LNCaP clone FGC (cell line): ENCODE measurements around the gene SNX27.
"Not testable (repeated sequence)": the region's sequence is repeated elsewhere in the genome, so short reads cannot be mapped to it uniquely, and the experiment has no call there.

Experiments used
- DNase-seq: peaks from one replicate; pipeline ENCODE4 v3.0.0-alpha.2; 2011; ENCODE audit warnings: low read depth
- H3K4me3 ChIP-seq: 2 replicates; pipeline ENCODE4 v1.5.1; 2011; ENCODE audit warnings: mild to moderate bottlenecking, low read depth, low read length, control low read depth
- TF ChIP-seq, protein P1 (sequence below): IDR thresholded peaks from 2 replicates; pipeline ENCODE4 v1.5.1; 2012; ENCODE audit warnings: mild to moderate bottlenecking; ENCODE audit not compliant: control insufficient read depth, insufficient read depth; ENCODE audit errors: extremely low read depth

SNX27 gene

DNA sequence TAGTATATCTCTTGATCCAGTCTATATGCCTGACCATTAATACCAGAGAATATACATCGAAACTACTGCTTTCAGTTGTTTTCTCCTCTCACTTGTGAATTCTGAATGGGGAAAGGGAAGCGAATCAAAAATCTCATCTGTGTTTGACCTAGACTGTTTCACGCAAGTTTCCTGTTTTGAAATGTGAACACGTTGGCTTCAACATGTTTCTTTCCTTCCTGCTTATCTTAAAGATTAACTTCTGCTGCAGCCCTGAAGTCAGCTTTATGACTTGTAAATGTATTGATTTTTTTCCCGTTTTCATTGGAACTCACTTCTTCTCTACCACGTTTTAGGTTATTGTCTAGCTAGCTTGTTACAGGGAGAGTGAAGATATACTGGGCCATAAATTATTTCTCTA lies 49.9 kb downstream of the SNX27 start:
- TF ChIP-seq, protein P1, sequence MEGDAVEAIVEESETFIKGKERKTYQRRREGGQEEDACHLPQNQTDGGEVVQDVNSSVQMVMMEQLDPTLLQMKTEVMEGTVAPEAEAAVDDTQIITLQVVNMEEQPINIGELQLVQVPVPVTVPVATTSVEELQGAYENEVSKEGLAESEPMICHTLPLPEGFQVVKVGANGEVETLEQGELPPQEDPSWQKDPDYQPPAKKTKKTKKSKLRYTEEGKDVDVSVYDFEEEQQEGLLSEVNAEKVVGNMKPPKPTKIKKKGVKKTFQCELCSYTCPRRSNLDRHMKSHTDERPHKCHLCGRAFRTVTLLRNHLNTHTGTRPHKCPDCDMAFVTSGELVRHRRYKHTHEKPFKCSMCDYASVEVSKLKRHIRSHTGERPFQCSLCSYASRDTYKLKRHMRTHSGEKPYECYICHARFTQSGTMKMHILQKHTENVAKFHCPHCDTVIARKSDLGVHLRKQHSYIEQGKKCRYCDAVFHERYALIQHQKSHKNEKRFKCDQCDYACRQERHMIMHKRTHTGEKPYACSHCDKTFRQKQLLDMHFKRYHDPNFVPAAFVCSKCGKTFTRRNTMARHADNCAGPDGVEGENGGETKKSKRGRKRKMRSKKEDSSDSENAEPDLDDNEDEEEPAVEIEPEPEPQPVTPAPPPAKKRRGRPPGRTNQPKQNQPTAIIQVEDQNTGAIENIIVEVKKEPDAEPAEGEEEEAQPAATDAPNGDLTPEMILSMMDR, result no peak
- no peak for DNase-seq
- no peak overlapping the region for H3K4me3 ChIP-seq

DNA sequence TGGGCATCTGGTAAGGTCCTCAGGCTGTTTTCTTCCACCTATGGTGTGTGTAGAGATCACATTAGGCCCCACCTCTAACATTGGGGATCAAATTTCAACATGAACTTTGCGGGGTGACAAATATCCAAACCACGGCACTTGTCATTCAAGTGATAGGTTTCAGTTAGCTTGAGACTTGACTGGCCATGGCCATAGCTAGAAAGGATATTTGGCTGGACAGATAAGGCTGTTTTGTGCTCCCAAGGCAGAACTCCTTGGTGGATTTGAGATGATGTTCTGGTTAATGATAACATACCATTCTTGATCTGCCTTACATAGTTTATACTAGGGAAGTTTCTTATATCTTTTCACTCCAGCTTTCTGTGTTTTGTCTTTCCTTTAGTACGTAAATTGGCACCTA lies 56.2 kb downstream of the SNX27 start:
- TF ChIP-seq, protein P1, result no peak
- H3K4me3 ChIP-seq, result no peak overlapping the region
- DNase-seq, result no peak

DNA sequence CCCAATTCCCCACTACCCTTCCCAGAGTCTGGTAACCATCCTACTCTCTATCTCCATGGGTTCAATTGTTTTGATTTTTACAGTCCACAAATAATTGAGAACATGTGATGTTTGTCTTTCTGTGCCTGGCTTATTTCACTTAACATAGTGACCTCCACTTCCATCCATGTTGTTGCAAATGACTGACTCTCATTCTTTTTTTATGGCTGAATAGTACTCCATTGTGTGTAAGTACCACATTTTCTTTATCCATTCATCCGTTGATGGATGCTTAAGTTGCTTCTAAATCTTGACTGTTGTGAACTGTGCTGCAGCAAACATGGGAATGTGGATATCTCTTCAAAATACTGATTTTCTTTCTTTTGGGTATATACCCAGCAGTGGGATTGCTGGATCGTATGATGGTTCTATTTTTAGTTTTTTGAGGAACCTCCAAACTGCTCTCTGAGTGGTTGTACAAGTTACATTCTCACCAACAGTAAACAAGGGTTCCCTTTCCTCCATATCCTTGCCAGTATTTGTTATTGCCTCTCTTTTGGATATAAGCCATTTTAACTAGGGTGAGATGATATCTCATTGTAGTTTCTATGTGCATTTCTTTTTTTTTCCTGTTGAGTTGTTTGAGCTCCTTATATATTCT lies 58.3 kb downstream of the SNX27 start:
- not testable (repeated sequence) for H3K4me3 ChIP-seq, DNase-seq

DNA sequence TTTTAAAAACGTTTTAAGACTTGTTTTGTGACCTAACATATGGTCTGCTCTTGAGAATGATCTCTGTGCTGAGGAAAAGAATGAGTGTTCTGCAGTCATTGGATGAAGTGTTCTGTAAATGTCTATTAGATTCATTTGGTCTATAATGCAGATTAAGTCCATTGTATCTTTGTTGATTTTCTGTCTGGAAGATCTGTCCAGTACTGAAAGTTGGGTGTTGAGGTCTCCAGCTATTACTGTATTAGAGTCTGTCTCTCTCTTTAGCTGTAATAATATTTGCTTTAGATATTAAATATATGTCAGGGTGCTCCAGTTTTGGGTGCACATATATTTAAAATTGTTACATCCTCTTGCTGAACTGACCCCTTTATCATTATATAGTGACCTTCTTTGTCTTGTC lies 61.6 kb downstream of the SNX27 start:
- no peak overlapping the region for H3K4me3 ChIP-seq
- TF ChIP-seq, protein P1, result no peak
- DNase-seq, result no peak

DNA sequence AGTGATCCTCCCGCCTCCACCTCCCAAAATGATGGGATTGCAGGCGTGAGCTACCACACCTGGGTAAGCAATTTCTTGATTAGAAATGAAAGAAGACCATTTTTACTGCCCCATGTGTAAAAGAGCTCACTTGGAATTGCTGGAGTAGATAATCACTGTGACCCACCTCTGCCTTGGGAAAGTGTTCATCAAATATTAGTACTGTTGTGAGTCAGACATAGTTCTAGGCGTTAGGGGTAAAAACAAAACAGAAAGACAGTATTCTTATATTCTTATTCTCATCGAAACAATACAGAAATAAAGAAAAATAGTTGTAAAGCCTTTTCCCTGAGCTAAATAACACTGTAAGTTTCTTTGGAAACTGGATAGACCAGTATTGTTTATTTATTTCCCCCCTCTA lies 68.5 kb downstream of the SNX27 start:
- no peak overlapping the region for H3K4me3 ChIP-seq
- TF ChIP-seq, protein P1, result no peak
- DNase-seq, result no peak

DNA sequence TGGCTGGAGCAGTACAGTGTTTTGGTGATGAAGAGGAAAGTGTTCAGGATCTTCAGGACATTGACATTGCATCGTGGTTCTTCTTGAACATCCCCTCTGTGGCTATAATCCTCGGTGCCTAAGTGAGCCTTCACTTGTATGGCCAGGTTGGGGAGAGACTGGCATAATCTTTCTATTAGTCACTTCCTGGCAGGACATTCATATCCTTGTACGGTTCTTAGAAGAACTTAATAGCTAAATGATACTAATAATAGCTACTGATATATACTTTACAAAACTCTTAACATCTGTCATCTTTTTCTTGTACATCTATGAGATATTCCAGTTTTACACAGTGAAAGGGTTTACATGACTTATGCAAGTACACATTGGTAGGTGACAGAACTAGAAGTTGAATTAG lies 69.0 kb downstream of the SNX27 start:
- TF ChIP-seq, protein P1, result no peak
- peak; percentile 37 for DNase-seq
- H3K4me3 ChIP-seq, result no peak overlapping the region

DNA sequence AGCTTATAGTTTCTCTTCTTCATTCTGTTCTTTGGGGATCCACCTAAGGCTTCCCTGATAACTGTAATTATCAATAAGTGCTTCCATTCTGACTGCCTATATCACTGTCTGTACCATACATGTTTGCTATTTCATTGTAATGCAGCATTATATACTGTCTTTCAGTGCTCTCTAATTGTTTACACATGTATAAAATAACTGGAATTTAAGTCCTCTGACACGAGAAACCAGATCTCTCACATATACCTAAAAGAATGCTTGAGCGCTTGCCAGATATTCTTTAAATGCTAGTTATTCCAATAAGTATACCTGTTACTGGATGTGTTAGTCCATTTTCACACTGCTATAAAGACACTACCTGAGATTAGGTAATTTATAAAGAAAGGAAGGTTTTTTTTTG lies 70.1 kb downstream of the SNX27 start:
- no peak overlapping the region for H3K4me3 ChIP-seq
- no peak for DNase-seq
- TF ChIP-seq, protein P1, result no peak

DNA sequence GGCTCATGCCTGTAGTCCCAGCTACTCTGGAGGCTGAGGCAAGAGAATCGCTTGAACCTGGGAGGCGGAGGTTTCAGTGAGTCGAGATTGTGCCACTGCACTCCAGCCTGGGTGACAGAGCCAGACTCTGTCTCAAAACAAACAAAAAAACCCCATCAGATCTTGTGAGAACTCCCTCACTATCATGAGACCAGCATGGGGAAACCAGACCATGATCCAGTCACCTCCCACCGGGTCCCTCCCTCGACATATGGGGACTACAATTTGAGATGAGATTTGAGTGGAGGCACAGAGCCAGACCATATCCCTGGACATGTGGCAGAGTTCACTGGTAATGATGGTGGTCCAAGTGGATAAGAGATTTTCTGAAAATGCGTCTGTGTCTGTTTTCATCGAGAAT lies 71.1 kb downstream of the SNX27 start:
- not testable (repeated sequence) for DNase-seq, H3K4me3 ChIP-seq
